Astrocyte of the spinal cord (primary cell): ENCODE data around the gene COA6.
A peak's percentile ranks its signal among the peaks of the same experiment; 100 is the strongest.

Source experiments
- DNase-seq: peaks from one replicate; pipeline ENCODE4 v3.0.0; 2011; ENCODE audit warnings: low read depth, low spot score
- H3K4me3 ChIP-seq: 2 replicates; pipeline ENCODE4 v1.5.1; 2011; ENCODE audit warnings: low read depth, mild to moderate bottlenecking, low read length, moderate library complexity
- in situ Hi-C: cut with HindIII; loops from 2 replicates; pipeline ENCODE4 v1.10.0; 2017; ENCODE audit warnings: low sequenced_read_pairs
- TF ChIP-seq, protein P1 (sequence below): IDR thresholded peaks from 2 replicates; pipeline ENCODE4 v1.5.1; 2012; ENCODE audit warnings: low read depth, mild to moderate bottlenecking, low read length, inconsistent platforms

Gene COA6, protein sequence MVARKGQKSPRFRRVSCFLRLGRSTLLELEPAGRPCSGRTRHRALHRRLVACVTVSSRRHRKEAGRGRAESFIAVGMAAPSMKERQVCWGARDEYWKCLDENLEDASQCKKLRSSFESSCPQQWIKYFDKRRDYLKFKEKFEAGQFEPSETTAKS

DNA sequence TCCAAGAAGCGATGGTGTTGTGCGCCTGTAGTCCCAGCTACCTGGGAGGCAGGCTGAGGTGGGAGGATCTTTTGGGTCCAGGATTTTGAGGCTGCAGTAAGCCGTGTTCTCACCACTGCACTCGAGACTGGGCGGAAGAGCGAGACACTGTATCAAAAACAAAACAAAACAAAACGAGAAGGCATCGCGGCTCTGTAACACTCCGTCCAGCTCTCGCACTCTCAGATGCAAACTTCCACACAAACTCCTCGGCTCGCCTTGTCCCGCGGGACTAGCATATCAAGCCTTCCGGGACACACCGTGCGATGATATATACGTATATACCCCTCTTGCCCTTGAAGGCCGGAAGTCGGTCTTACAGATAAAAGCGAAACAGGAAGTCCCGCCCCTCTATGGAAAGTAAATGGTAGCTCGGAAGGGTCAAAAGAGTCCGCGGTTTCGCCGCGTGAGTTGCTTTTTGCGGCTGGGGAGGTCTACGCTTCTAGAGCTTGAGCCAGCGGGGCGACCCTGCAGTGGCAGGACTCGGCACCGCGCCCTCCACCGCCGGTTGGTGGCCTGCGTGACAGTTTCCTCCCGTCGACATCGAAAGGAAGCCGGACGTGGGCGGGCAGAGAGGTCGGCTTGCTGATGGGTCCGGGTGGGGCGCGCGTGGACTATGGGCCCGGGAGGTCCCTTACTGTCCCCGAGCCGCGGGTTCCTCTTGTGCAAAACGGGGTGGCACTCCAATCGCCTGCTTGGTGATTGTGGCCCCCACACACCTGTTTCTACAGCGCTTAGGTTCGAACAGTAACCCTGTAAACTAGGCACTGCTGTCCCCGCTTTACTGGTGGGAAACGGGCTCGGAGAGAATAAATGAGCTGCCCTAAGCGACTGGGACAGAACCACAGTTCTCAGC lies at the start of gene COA6:
Gene COA6, plus strand, starts transcription at position 393 of the 895 bp plus-strand sequence. Its CDS starts 11 bp downstream, at position 404.
- H3K4me3 ChIP-seq = peak within 1 kb of the TSS; percentile 97
- TF ChIP-seq, protein P1, sequence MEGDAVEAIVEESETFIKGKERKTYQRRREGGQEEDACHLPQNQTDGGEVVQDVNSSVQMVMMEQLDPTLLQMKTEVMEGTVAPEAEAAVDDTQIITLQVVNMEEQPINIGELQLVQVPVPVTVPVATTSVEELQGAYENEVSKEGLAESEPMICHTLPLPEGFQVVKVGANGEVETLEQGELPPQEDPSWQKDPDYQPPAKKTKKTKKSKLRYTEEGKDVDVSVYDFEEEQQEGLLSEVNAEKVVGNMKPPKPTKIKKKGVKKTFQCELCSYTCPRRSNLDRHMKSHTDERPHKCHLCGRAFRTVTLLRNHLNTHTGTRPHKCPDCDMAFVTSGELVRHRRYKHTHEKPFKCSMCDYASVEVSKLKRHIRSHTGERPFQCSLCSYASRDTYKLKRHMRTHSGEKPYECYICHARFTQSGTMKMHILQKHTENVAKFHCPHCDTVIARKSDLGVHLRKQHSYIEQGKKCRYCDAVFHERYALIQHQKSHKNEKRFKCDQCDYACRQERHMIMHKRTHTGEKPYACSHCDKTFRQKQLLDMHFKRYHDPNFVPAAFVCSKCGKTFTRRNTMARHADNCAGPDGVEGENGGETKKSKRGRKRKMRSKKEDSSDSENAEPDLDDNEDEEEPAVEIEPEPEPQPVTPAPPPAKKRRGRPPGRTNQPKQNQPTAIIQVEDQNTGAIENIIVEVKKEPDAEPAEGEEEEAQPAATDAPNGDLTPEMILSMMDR = no peak
- in situ Hi-C loops = no loop called here
- peak; percentile 97 for DNase-seq

DNA sequence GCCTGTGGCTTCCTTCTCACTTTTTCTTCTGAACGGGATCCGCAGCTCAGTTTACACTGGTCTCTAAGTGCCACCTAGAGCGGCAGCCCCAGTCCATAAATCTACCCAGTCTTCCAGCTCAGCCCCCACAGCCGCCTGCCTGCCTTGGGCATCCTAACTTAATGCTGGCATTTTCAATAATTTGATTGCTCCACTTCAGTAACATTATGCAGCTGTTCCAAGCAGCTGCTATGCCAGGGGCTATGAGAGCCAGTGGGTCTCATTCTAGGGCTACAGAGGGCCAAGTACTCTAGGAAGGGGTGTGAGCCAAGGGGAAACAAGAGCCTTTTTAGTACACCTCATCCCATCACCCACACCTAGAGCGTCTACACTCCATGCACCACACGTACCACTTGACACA lies 48.4 kb upstream of the COA6 start:
- in situ Hi-C loops = no loop called here
- no peak for DNase-seq
- TF ChIP-seq, protein P1 = no peak
- no peak overlapping the region for H3K4me3 ChIP-seq

DNA sequence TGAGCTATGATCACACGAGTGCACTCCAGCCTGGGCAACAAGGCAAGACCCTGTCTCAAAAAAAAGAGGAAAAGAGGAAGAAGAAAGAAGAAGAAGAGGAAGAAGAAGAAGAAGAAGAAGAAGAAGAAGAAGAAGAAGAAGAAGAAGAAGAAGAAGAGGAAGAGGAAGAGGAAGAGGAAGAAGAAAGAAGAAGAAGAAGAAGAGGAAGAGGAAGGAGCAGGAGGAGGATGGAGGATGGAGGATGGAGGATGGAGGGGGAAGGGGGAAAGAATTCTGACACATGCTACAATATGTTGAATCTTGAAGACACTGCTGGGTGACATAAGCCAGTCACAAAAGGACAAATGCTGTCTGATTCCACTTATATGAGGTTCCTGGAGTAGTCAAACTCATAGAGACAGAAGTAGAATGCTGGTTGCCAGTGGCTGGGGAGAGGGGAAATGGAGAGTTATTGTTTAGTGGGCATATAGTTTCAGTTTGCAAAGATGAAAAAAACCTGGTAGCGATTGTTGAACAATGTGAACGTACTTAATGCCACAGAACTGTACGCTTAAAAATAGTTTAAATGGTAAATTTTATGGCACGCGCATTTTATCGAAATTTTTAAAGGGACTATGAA lies 47.3 kb upstream of the COA6 start:
- H3K4me3 ChIP-seq = peak overlapping the region; percentile 42
- no peak for DNase-seq
- in situ Hi-C loops = no loop called here
- TF ChIP-seq, protein P1 = no peak

DNA sequence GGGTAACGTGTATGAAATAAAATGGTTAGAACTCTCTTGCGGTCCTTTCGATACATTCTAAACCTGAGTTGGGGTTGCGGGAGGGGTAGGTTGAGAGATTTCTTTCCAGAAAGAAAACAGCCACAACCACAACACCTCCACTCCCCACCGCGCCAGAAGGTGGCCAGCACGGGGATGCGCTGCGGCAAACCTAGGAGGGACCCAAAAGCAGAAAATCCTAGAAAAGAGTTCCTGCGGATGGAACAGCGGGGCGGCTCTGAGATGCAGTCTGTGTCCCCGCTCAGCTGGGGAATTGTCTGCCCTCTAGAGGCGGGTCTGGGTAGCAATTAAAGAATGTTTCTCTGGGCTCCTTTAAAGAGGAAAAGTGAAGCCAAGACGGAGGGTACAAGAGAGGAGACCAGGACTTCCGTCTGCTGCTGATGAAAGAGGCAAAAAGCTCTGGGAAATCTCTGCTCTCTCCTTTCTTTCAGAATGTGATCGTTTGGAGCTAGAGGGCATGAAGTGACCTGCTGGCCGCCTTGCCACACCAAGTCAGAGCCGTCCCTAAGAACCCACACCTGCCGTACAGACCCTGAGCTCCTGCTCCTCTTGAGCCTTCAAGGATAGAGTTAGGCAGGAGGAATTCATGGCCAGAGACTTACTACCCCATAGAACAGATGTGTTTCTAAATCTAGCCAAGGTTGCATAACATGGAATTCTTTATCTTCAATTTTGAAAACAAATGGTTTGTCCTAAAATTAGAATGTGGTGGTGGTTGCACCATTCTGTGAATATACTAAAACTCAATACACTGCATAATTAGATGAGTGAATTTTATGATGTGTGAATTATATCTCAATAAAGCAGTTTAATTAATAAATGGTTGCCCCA lies 46.5 kb upstream of the COA6 start:
- TF ChIP-seq, protein P1 = peak; percentile 91
- in situ Hi-C loops = no loop called here
- DNase-seq = peak; percentile 54

DNA sequence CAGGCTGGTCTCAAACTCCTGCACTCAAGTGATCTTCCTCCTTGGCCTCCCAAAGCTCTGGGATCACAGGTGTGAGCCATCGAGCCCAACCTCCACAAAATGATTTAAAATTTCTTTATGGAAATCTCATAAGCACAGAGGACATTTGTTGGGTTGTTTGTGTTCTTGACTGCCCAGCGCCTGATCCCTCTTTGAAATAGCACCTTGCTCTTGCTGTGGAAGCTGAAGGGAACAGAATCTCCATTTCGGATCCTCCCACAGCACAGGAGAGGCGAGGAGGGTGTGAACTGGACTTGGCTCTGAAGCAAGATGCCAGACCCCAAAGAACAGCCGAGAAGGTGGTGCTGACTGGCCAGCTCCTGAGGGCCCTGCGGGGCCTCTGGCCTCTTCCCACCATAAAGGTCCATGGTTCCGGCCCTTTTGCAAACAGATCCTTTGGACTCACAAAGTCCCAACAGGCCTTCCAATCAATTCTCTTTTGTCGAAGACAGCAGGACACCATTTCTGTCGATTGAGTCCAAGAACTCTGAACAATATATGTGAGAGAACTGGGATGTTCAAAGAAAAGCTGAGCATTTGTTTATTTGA lies 45.6 kb upstream of the COA6 start:
- no peak for DNase-seq
- in situ Hi-C loops = no loop called here
- no peak overlapping the region for H3K4me3 ChIP-seq
- TF ChIP-seq, protein P1 = no peak

More for the DNA sequence above, 46.5 kb upstream of the COA6 start:
- peak overlapping the region; percentile 42 for H3K4me3 ChIP-seq
